ENCODE data around the gene GP1BA.
A peak's percentile ranks its signal among the peaks of the same experiment; 100 is the strongest.

Gene GP1BA

DNA sequence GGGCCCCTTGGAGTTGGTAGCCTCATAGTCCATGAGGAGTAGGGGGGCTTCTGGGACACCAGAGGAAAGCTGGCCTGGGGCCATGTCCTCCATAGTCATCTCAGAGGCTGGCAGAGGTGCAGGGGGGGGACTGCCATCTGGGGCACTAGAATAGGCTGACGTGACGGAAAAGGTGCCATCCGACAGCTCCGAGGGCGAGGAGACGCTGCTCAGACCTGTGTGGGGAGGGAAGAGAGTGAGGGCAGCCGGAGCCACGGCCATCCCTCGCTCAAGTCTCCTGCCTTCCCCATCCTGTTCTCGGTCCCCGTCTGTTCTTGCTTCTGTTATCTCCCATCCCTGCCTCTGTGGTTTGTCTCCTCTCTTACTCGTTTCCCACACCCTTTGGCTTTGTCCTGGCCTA lies 40.2 kb downstream of the GP1BA start:
- no peak for DNase-seq (ENCODE audit: low spot score)
- no peak for FAIRE-seq

DNA sequence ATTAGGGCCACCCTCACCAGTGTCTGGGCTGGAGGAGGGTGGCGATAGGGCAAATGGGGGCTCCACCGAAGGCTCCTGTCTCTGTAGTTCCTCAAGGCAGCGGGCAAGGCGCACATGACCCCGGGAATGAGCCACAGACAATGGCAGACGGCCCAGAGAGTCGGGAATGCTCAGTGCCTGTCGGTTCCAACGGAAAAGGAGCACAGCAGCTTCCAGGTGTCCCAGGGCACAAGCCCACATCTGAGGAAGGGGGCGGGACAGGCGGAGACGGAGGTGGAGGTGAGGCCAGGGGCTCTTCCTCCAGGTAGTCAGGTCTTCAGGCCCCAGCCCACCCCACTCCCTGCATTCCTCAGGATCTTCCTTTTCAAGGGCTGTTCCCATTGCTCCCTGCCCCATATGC lies 40.7 kb downstream of the GP1BA start:
- FAIRE-seq: no peak
- no peak for DNase-seq (ENCODE audit: low spot score)

DNA sequence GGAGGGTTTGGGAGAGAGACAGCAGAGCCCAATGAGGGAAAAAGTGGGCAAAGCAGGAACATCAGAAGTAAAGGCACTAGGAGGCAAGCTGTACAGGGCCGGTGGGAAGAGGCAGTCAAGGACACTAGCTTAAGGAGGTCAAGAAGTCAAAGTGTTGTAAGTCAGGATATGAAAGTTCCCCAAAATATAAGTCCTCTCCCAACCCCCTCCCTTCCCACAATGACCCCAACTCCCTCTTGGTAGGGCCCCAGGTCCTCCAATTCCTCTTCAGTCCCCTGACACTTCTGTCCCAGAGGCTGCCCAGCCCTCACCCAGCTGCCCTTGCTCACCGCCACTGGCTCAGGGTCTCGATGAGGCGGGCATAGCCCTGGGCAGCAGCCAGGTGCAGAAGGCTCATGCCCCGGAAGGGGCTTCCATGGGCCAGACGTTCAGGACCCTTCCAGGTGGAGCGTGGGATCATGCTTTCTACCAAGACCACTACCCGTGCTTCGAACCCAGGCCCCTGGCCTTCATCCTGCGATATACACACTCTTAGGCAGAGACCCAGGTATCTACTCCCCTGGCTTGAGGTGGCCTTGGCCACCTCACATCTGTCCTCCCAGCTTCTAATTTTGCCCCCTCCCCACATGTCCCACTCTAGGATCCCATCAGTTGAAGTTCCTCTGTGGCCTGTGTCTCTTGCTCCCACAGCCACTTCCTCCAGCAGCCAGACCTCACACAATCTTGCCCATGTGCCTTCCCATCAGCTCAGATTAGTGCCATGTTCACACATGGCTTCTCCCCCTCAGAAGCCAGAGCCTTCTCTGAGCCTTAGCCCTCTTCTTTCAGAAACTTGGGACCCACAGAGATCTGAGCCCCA lies 41.4 kb downstream of the GP1BA start:
- FAIRE-seq: no peak
- DNase-seq (ENCODE audit: low spot score): no peak

GRCh38 chr17:4974115-4974670 lies 42.1 kb downstream of the GP1BA start:
- DNase-seq (ENCODE audit: low spot score) (no peak), FAIRE-seq (no peak)

DNA sequence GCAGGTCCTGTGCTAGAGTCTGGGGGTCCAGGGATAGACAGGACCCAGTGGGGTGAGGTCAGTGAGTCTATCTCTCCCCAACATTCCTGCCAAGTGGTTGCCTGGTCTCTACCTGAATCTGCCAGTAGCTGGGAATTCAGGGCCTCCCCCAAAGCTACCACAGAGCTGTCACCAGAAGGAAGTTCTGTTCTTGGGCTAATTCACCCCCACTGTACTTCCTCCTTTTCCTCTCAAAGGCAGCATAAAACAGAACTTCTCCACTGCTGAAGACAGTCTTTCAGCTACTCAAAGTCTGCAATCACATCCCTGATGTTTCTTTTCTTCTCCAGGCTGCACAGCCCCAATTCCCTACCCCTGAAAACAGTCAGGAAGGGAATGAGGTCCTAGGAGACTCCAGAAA lies 46.6 kb downstream of the GP1BA start:
- FAIRE-seq (no peak), DNase-seq (ENCODE audit: low spot score) (no peak)

GRCh38 chr17:4980644-4981216 lies 48.7 kb downstream of the GP1BA start:
- FAIRE-seq (no peak), DNase-seq (ENCODE audit: low spot score) (peak; percentile 40)

DNA sequence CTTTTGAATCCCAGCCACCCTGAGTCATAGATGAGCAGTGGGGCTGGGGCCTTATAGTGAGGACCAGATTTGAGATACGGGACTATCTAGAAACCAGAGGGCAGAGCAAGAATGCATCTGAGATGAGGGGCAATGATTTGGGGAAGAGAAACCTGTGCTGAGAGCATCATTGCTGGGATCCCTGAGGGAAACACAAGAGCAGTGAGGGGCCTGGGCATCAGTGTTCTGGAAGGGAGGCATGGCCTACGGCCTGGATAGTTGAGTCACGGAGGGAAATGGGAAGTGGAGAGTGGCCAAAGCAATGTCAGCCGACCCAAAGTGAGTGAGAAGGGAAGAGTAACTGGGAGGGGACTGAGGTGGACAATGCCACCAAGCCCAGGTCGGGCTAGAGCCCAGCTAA lies 50.2 kb downstream of the GP1BA start:
- DNase-seq (ENCODE audit: low spot score): no peak
- no peak for FAIRE-seq

Measured in urothelium cell line (cell line).